Measurements from ENCODE around the gene WDR76. TPM values are rescaled to one million over a fixed set of nuclear protein-coding genes. Genes with fewer than 3 reads are reported as not detected.

Gene WDR76
- total and polyA plus RNA-seq, 4 donors, result 2.4 to 6.2 (median 4.1) TPM

DNA sequence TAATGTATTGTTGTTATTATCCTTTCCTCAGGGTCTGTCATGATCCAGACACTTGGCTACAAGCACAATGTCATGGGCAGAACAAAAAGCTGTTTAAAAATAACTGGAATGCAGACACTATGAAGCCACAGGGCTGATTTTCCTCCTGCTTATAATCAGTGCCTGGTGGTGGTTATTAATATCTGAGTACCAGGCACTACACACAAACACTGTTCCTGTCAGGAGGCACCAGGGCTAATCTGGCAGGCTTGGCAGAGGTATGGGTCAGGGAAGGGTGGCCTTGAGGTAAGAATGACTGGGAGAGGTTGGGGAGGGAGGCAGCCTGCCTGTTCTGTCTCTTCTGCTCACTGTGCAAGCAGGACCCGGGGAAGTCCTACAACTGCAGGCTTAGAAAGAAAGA lies 67.2 kb downstream of the WDR76 start:
- no peaks in the 10 kb centered on the region for H3K9me3 ChIP-seq (ENCODE audit: control insufficient read depth in 4 of 4, insufficient read depth in 3 of 4, low read length in 3 of 4)
- no peak overlapping the region for H3K9ac ChIP-seq (ENCODE audit: insufficient read depth in 1 of 2, low read length in 2 of 2)
- H3K36me3 ChIP-seq (ENCODE audit: control insufficient read depth in 4 of 4, insufficient read depth in 4 of 4, low read length in 4 of 4), result no peaks in the 10 kb centered on the region
- DNase-seq, result no peak
- H3K27ac ChIP-seq (ENCODE audit: low read depth in 1 of 2, low read length in 1 of 2), result peak overlapping the region in 1 of 2 donors; percentile 76
- H3K27me3 ChIP-seq (ENCODE audit: control insufficient read depth in 3 of 3, insufficient read depth in 3 of 3, low read length in 2 of 3), result no peaks in the 10 kb centered on the region
- peaks cover 0 to 3% (median 0%) of the 10 kb centered on the region in 5 donors for H3K4me1 ChIP-seq (ENCODE audit: control insufficient read depth in 5 of 5, insufficient read depth in 5 of 5, low read length in 5 of 5)
- H3K4me3 ChIP-seq, result no peak overlapping the region
- WGBS, 2 donors, result 68 to 89% methylated on average over 1 of the region's 1 CpG
- ATAC-seq (ENCODE audit: insufficient read depth, low FRiP score), result no peak
- TF ChIP-seq, protein P1, sequence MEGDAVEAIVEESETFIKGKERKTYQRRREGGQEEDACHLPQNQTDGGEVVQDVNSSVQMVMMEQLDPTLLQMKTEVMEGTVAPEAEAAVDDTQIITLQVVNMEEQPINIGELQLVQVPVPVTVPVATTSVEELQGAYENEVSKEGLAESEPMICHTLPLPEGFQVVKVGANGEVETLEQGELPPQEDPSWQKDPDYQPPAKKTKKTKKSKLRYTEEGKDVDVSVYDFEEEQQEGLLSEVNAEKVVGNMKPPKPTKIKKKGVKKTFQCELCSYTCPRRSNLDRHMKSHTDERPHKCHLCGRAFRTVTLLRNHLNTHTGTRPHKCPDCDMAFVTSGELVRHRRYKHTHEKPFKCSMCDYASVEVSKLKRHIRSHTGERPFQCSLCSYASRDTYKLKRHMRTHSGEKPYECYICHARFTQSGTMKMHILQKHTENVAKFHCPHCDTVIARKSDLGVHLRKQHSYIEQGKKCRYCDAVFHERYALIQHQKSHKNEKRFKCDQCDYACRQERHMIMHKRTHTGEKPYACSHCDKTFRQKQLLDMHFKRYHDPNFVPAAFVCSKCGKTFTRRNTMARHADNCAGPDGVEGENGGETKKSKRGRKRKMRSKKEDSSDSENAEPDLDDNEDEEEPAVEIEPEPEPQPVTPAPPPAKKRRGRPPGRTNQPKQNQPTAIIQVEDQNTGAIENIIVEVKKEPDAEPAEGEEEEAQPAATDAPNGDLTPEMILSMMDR (IDR thresholded peaks at IDR 0.05; ENCODE audit: control extremely low read depth, extremely low read depth), result no peak

DNA sequence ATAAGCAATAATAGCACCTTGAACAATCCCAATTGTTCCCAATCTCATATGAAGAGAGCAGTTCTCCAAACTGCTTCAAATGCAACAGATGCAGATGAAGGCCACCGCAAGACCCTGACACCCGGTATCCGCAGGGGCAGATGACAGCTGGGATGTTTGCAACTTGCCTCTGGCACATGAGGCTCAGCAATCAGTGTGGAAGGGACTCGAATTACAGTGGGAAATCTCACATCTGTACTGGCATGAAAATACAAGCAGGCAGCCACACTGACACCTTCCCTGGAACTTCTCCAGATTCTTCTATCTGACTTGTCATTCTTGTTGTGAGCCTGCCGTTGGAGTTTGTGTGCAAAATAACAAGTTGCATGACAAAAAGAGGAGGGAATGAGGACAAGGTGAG lies 68.8 kb downstream of the WDR76 start:
- WGBS, 2 donors, result 64 to 73% methylated on average over 5 of the region's 5 CpGs
- TF ChIP-seq, protein P1 (IDR thresholded peaks at IDR 0.05; ENCODE audit: control extremely low read depth, extremely low read depth), result no peak
- ATAC-seq (ENCODE audit: insufficient read depth, low FRiP score), result no peak

DNA sequence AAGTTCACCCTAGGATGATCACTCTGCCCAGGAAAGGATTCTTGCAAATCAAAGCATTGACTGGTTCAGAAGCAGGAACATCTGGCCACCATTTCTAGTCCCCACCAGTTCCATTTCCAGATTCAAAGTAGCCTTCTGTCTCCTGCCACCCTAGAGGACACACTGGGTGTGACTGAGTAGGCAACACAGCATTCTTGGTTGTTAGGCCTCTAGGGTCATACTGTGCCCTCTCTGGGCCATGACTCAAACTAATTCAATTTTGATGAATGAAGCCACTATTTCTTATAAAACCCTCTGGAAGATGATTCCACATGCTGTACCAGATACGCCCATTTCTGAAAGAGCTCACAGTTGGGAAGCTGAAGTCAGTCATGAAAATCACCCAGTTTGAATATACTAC lies 69.7 kb downstream of the WDR76 start:
- Histone ChIP-seq H3K27me3 (ENCODE audit: control insufficient read depth in 3 of 3, insufficient read depth in 3 of 3, low read length in 2 of 3) (no peaks in the 10 kb centered on the region), H3K36me3 (ENCODE audit: control insufficient read depth in 4 of 4, insufficient read depth in 4 of 4, low read length in 4 of 4) (no peaks in the 10 kb centered on the region), H3K9me3 (ENCODE audit: control insufficient read depth in 4 of 4, insufficient read depth in 3 of 4, low read length in 3 of 4) (no peaks in the 10 kb centered on the region), H3K27ac (ENCODE audit: low read depth in 1 of 2, low read length in 1 of 2) (no peak overlapping the region), H3K9ac (ENCODE audit: insufficient read depth in 1 of 2, low read length in 2 of 2) (no peak overlapping the region), H3K4me1 (ENCODE audit: control insufficient read depth in 5 of 5, insufficient read depth in 5 of 5, low read length in 5 of 5) (peaks cover 0 to 5% (median 0%) of the 10 kb centered on the region in 5 donors), H3K4me3 (no peak overlapping the region)
- DNase-seq, result no peak
- TF ChIP-seq, protein P1 (IDR thresholded peaks at IDR 0.05; ENCODE audit: control extremely low read depth, extremely low read depth), result no peak
- no peak for ATAC-seq (ENCODE audit: insufficient read depth, low FRiP score)
- 97 to 100% methylated on average over 1 of the region's 1 CpG for WGBS, 2 donors

More for the DNA sequence above, 68.8 kb downstream of the WDR76 start:
- H3K4me3 ChIP-seq, result no peak overlapping the region
- H3K36me3 ChIP-seq (ENCODE audit: control insufficient read depth in 4 of 4, insufficient read depth in 4 of 4, low read length in 4 of 4), result no peaks in the 10 kb centered on the region
- no peaks in the 10 kb centered on the region for H3K27me3 ChIP-seq (ENCODE audit: control insufficient read depth in 3 of 3, insufficient read depth in 3 of 3, low read length in 2 of 3)
- no peak overlapping the region for H3K9ac ChIP-seq (ENCODE audit: insufficient read depth in 1 of 2, low read length in 2 of 2)
- no peak for DNase-seq
- H3K4me1 ChIP-seq (ENCODE audit: control insufficient read depth in 5 of 5, insufficient read depth in 5 of 5, low read length in 5 of 5), result peaks cover 0 to 5% (median 0%) of the 10 kb centered on the region in 5 donors
- H3K9me3 ChIP-seq (ENCODE audit: control insufficient read depth in 4 of 4, insufficient read depth in 3 of 4, low read length in 3 of 4), result no peaks in the 10 kb centered on the region
- peak overlapping the region in 1 of 2 donors; percentile 76 for H3K27ac ChIP-seq (ENCODE audit: low read depth in 1 of 2, low read length in 1 of 2)

DNA sequence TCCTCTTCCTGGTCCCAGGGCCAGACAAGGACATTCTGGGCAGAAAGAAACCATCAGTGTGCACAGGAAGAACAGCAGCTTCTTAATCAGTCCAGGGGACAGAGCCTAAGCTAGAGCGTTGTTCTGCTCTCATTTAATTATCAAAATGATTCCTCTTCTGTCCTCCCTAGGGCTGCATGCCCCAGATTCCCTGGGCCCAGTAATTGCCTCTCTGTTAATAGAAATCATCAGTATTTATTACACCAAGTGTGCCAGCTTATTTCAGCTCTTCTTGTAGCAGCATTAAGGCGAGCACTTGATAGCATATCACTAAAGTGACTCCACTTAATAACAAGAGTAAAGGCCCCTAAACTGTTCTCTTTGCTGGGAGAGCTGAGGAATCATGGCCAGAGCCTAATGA lies 72.1 kb downstream of the WDR76 start:
- TF ChIP-seq, protein P1 (IDR thresholded peaks at IDR 0.05; ENCODE audit: control extremely low read depth, extremely low read depth), result no peak
- Histone ChIP-seq H3K36me3 (ENCODE audit: control insufficient read depth in 4 of 4, insufficient read depth in 4 of 4, low read length in 4 of 4) (no peaks in the 10 kb centered on the region), H3K4me1 (ENCODE audit: control insufficient read depth in 5 of 5, insufficient read depth in 5 of 5, low read length in 5 of 5) (peaks cover 0 to 5% (median 0%) of the 10 kb centered on the region in 5 donors), H3K9ac (ENCODE audit: insufficient read depth in 1 of 2, low read length in 2 of 2) (no peak overlapping the region), H3K4me3 (no peak overlapping the region), H3K27me3 (ENCODE audit: control insufficient read depth in 3 of 3, insufficient read depth in 3 of 3, low read length in 2 of 3) (no peaks in the 10 kb centered on the region), H3K9me3 (ENCODE audit: control insufficient read depth in 4 of 4, insufficient read depth in 3 of 4, low read length in 3 of 4) (no peaks in the 10 kb centered on the region), H3K27ac (ENCODE audit: low read depth in 1 of 2, low read length in 1 of 2) (peak overlapping the region in 1 of 2 donors; percentile 36)
- DNase-seq (no peak), ATAC-seq (ENCODE audit: insufficient read depth, low FRiP score) (no peak)
- WGBS, 2 donors, result 80 to 95% methylated on average over 2 of the region's 2 CpGs

Data from lung (tissue), 12 donors.